Testis (tissue), 3 donors: ENCODE results near the gene KIF26B. TPM values are rescaled to one million over a fixed set of nuclear protein-coding genes. Genes with fewer than 3 reads are reported as not detected.

Experiments used
- DNase-seq: peaks from one replicate; pipeline ENCODE4 v3.0.0-alpha.2; 2019
- H3K27ac ChIP-seq, 2 donors: fragments of 200-600 bp; sonication (generic); one replicate each; pipeline ENCODE4 v1.5.1; 2019
- H3K27me3 ChIP-seq: fragments of 200-600 bp; sonication (generic); one replicate; pipeline ENCODE4 v1.5.1; 2019
- H3K36me3 ChIP-seq: fragments of 200-600 bp; sonication (generic); one replicate; pipeline ENCODE4 v1.5.1; 2017; ENCODE audit warnings: low read depth; ENCODE audit errors: missing control alignments
- H3K4me1 ChIP-seq: fragments of 200-600 bp; sonication (generic); one replicate; pipeline ENCODE4 v1.5.1; 2019
- H3K4me3 ChIP-seq, 2 donors: fragments of 200-600 bp; sonication (generic); one replicate each; pipeline ENCODE4 v1.5.1; 2017 to 2019
- H3K9me3 ChIP-seq: fragments of 200-600 bp; sonication (generic); one replicate; pipeline ENCODE4 v1.5.1; 2017
- CTCF ChIP-seq, 3 experiments: fragments of 450-650 bp in 2 of 3; fragments of 200-600 bp in 1 of 3; sonication (generic) in 1 of 3; IDR thresholded peaks; one replicate each; pipeline ENCODE4 v1.5.1; 2016 to 2019; ENCODE audit warnings: antibody characterized with exemption in 3 of 3, mild to moderate bottlenecking in 2 of 3, moderate library complexity in 1 of 3
- POLR2A ChIP-seq: fragments of 450-650 bp; IDR thresholded peaks from one replicate; pipeline ENCODE4 v1.6.1; 2017; ENCODE audit warnings: antibody characterized with exemption, mild to moderate bottlenecking, moderate library complexity
- WGBS, 2 donors: methylation state at CpG; one replicate each; pipeline ENCODE4 v1.1.5; 2018; 5-methylcytosine and 5-hydroxymethylcytosine counted together
- intact Hi-C: fragments of 100-400 bp; cut with DNase I; formaldehyde crosslinking; loops from one replicate; pipeline ENCODE4 v1.15.1; 2023; ENCODE audit warnings: low total_unique reads
- polyA plus RNA-seq: library from polyadenylated mRNA; stranded (reverse); fragments of 350-450 nt; fragmentation: Illumina TruSeq; extraction: RNeasy Lipid Tissue Mini Kit (QIAGEN cat#74804); gene quantifications from one replicate; pipeline ENCODE4 v1.2.3, GENCODE V29; 2014; ENCODE audit warnings: low read depth, low replicate concordance; ENCODE audit not compliant: insufficient read depth
- total RNA-seq, 2 donors: library from RNA; depleted of rRNA; stranded (reverse); fragments of >200 nt; gene quantifications; one replicate each; pipeline ENCODE4 v1.2.3, GENCODE V29; 2016

Gene KIF26B
- total and polyA plus RNA-seq, 3 donors from 2014 or later: 3.0 to 4.8 (median 3.1) TPM

- TF ChIP-seq POLR2A (no peak), CTCF (IDR thresholded peaks at IDR 0.05) (no peak)
- intact Hi-C loops: no loop called here
- Histone ChIP-seq H3K9me3 (no peaks in the 10 kb centered on the region), H3K27me3 (no peaks in the 10 kb centered on the region), H3K4me1 (no peaks in the 10 kb centered on the region), H3K4me3 (no peak overlapping the region), H3K36me3 (no peaks in the 10 kb centered on the region), H3K27ac (no peak overlapping the region)
- 92 to 95% methylated on average over 4 of the region's 4 CpGs for WGBS, 2 donors
- no peak for DNase-seq
Measured at GRCh38 chr1:245116131-245116530, 38.7 kb upstream of the KIF26B start.

- TF ChIP-seq CTCF (IDR thresholded peaks at IDR 0.05): no peak
- TF ChIP-seq POLR2A: no peak
- 40 to 68% methylated on average over 3 of the region's 3 CpGs for WGBS, 2 donors
- Histone ChIP-seq H3K4me3 (no peak overlapping the region), H3K27me3 (no peaks in the 10 kb centered on the region), H3K9me3 (no peaks in the 10 kb centered on the region), H3K27ac (no peak overlapping the region), H3K36me3 (no peaks in the 10 kb centered on the region), H3K4me1 (no peaks in the 10 kb centered on the region)
- no peak for DNase-seq
- intact Hi-C loops: no loop called here
Measured at GRCh38 chr1:245116751-245117150, 38.0 kb upstream of the KIF26B start.

- TF ChIP-seq CTCF (IDR thresholded peaks at IDR 0.05) (no peak), POLR2A (no peak)
- Histone ChIP-seq H3K4me3 (no peak overlapping the region), H3K36me3 (no peaks in the 10 kb centered on the region), H3K27me3 (no peaks in the 10 kb centered on the region), H3K27ac (no peak overlapping the region), H3K9me3 (no peaks in the 10 kb centered on the region), H3K4me1 (no peaks in the 10 kb centered on the region)
- intact Hi-C loops: no loop called here
- DNase-seq: no peak
- WGBS, 2 donors: 91 to 96% methylated on average over 7 of the region's 7 CpGs
Measured at GRCh38 chr1:245118066-245118465, 36.7 kb upstream of the KIF26B start.

GRCh38 chr1:245118806-245119205, 36.0 kb upstream of the KIF26B start:
- Histone ChIP-seq H3K36me3 (no peaks in the 10 kb centered on the region), H3K4me1 (no peaks in the 10 kb centered on the region), H3K4me3 (no peak overlapping the region), H3K27me3 (no peaks in the 10 kb centered on the region), H3K9me3 (no peaks in the 10 kb centered on the region), H3K27ac (no peak overlapping the region)
- DNase-seq: no peak
- 95 to 97% methylated on average over 2 of the region's 2 CpGs for WGBS, 2 donors
- intact Hi-C loops: no loop called here
- TF ChIP-seq CTCF (IDR thresholded peaks at IDR 0.05) (no peak), POLR2A (no peak)

- intact Hi-C loops: no loop called here
- DNase-seq: no peak
- WGBS, 2 donors: 80 to 90% methylated on average over 7 of the region's 7 CpGs
- no peak overlapping the region for H3K4me3 ChIP-seq
- H3K27ac ChIP-seq: no peak overlapping the region
- H3K36me3 ChIP-seq: no peaks in the 10 kb centered on the region
- no peaks in the 10 kb centered on the region for H3K27me3 ChIP-seq
- H3K4me1 ChIP-seq: no peaks in the 10 kb centered on the region
- no peaks in the 10 kb centered on the region for H3K9me3 ChIP-seq
- TF ChIP-seq POLR2A (no peak), CTCF (IDR thresholded peaks at IDR 0.05) (no peak)
Measured at GRCh38 chr1:245121523-245121922, 33.3 kb upstream of the KIF26B start.
